ENCODE measurements around the gene ZNF678.

ZNF678 gene

DNA sequence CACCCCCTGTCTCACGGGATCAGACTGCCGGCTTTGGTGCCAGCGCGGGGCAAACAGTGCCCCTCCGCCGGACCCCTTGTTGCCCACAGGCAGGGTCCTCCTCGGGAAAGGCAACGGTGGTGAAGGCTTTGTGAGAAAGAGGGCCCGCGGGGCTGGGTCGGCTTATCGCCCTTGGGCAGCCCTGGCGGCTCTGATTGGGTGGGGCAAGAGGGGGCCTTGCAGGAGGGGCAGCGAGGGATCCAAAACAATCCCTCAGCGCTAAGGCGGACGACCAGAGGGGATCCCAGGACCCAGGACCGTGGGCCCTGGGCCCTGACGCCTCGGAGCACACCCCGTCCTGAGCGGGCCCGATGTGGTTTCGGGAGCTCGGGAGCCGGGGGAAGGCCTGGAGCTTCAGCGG, 3.9 kb upstream of the ZNF678 start:
- TF ChIP-seq, protein P1, sequence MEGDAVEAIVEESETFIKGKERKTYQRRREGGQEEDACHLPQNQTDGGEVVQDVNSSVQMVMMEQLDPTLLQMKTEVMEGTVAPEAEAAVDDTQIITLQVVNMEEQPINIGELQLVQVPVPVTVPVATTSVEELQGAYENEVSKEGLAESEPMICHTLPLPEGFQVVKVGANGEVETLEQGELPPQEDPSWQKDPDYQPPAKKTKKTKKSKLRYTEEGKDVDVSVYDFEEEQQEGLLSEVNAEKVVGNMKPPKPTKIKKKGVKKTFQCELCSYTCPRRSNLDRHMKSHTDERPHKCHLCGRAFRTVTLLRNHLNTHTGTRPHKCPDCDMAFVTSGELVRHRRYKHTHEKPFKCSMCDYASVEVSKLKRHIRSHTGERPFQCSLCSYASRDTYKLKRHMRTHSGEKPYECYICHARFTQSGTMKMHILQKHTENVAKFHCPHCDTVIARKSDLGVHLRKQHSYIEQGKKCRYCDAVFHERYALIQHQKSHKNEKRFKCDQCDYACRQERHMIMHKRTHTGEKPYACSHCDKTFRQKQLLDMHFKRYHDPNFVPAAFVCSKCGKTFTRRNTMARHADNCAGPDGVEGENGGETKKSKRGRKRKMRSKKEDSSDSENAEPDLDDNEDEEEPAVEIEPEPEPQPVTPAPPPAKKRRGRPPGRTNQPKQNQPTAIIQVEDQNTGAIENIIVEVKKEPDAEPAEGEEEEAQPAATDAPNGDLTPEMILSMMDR (IDR thresholded peaks at IDR 0.05; ENCODE audit: insufficient read depth, low read length, missing control alignments), result no peak
- POLR2A ChIA-PET, result no interaction called here
- CTCF ChIA-PET, result interaction anchor here (1.3 to 1.4 kb wide), 2 partner anchors 9 to 17 kb away, joined by 4 to 6 read pairs; no protein-coding TSS in a partner anchor
- no peak for DNase-seq (ENCODE audit: low read depth, low spot score)
- H3K4me3 ChIP-seq (ENCODE audit: low read depth, low read length), result no peak overlapping the region

DNA sequence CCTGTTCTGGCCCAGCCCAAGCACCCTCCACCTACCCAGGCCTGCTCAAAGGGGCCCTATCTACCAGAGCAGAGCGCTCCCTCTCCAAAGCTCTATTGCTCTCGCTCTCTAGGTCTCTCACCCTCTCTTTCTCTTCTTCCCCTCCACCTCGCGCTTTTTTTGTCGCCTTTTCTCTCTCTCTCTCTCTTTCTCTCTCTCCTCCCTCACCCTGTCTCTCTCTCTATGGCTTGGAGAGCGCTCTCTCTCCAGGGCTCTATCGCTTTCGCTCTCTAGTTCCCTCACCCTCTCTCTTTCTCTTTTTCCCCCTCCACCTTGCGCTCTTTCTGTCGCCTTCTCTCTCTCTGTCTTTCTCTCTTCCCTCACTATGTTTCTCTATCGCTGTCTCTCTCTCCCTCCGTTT, 3.4 kb upstream of the ZNF678 start:
- TF ChIP-seq, protein P1 (IDR thresholded peaks at IDR 0.05; ENCODE audit: insufficient read depth, low read length, missing control alignments), result no peak
- no peak overlapping the region for H3K4me3 ChIP-seq (ENCODE audit: low read depth, low read length)
- ChIA-PET POLR2A (no interaction called here), CTCF (interaction anchor here (1.3 to 1.4 kb wide), 2 partner anchors 9 to 17 kb away, joined by 4 to 6 read pairs; no protein-coding TSS in a partner anchor)
- no peak for DNase-seq (ENCODE audit: low read depth, low spot score)

DNA sequence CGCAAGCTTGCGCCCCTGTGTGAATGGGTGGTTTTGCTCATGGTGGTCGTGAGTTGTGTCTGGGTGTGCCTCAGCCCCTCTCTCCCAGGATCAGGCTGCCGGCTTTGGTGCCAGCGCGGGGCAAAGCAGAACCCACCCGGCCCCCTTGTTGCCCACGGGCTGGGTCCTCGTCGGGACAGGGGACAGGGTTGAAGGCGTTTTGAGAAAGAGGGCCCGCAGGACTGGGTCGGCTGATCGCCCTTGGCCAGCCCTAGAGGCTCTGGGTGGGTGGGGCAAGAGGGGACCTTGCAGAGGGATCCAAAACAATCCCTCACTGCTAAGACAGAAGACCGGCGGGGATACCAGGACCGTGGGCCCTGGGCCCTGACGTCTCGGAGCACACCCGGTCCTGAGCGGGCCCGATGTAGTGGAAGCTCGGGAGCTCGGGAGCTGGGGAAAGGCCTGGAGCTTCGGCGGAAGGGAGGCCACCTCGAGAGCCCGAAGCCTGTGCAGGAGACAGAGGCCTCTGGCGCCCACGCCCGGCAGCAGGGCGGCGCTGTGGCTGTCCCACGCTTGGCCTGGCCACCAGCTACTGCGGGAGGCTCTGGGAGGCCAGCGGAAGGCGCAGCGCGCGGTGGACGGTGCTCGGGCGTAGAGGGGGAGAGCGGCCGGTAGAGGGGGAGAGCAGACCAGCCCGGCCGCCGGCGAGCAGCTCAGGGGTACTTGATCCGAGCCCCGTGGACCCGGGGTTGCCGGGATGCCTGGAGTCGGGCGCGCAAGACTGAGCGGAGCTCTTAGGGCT, 2.8 kb upstream of the ZNF678 start:
- DNase-seq (ENCODE audit: low read depth, low spot score), result no peak
- ChIA-PET CTCF (interaction anchor here (1.3 to 1.4 kb wide), 2 partner anchors 10 to 18 kb away, joined by 4 to 6 read pairs; no protein-coding TSS in a partner anchor), POLR2A (no interaction called here)
- TF ChIP-seq, protein P1 (IDR thresholded peaks at IDR 0.05; ENCODE audit: insufficient read depth, low read length, missing control alignments), result no peak
- H3K4me3 ChIP-seq (ENCODE audit: low read depth, low read length), result no peak overlapping the region

DNA sequence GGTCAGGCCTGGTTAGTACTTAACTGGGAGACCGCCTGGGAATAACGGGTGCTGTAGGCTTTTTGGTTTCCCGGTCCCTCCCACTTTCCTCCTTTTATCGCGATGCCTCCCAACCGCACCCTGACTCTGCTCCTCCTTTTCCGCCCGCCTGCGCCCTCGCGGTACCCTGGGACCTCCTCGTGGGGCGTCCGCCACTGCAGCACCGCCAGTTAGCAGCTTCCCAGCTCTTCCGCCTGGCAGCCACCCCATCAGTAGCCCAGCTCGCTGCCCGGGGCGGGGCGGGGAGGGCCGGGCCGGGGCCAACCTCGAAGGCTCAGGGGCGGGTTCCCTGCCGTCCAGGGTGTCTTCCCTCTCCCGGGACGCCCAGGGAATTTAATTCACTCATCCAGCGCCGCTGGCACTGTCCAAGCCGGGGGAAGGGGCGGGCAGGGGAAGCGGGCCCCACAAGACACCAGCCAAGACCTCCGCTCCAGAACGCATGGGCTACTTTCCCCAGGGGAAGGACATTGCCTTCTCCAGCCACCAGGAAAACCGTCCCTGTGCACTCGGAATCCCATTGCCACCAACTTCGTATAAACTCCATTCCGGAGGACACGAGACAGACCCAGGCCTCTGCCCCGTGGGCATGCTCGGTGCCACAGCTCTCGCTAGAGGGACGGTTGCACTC, 2.0 kb upstream of the ZNF678 start:
- POLR2A ChIA-PET, result no interaction called here
- H3K4me3 ChIP-seq (ENCODE audit: low read depth, low read length), result no peak overlapping the region
- TF ChIP-seq, protein P1 (IDR thresholded peaks at IDR 0.05; ENCODE audit: insufficient read depth, low read length, missing control alignments), result no peak
- DNase-seq (ENCODE audit: low read depth, low spot score), result no peak
- CTCF ChIA-PET, result interaction anchor here (3.1 to 3.2 kb wide), 2 partner anchors 18 to 20 kb away, joined by 12 to 20 read pairs; no protein-coding TSS in a partner anchor

DNA sequence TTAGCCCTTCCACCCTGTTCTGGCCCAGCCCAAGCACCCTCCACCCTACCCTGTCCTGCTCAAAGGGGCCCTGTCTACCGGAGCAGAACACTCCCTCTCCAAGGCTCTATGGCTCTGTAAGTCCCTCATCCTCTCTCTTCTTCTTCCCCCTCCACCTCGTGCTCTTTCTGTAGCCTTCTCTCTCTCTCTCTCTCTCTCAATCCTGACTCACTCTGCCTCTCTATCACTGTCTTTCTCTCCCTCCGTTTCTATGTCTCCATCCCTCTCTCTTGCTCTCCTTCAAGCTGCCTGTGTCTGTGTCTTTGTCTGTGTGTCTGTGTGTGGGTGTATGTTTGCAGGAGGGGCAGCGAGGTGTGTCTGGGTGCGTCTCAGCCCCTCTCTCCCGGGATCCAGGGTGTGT, 1.3 kb upstream of the ZNF678 start:
- POLR2A ChIA-PET, result no interaction called here
- DNase-seq (ENCODE audit: low read depth, low spot score), result no peak
- CTCF ChIA-PET, result interaction anchor here (3.1 to 3.2 kb wide), 2 partner anchors 19 to 20 kb away, joined by 12 to 20 read pairs; no protein-coding TSS in a partner anchor
- no peak overlapping the region for H3K4me3 ChIP-seq (ENCODE audit: low read depth, low read length)
- TF ChIP-seq, protein P1 (IDR thresholded peaks at IDR 0.05; ENCODE audit: insufficient read depth, low read length, missing control alignments), result no peak

DNA sequence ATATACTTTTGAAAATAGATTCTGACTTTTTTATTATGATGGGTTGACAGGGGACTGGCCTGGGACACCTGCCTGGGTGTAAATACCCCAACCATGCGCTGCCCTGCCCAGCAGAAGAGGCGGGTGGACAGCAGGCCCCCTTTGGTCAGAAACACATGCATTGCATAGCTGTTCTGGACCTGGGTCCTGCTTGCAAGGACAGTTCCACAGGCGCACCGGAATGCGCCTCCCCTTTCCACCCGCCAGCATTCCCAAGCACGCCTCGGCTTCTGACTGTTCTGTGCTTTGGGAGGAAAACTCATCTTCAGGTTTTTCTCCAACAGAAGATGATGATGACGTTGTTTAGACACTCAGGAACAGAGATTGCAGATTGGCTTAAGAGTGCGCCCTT, 428 bp upstream of the ZNF678 start:
- CTCF ChIA-PET, result interaction anchor here (1.2 to 3.2 kb wide), 4 partner anchors 17 to 23 kb away, joined by 3 to 20 read pairs (median 8); no protein-coding TSS in a partner anchor
- DNase-seq (ENCODE audit: low read depth, low spot score), result no peak
- POLR2A ChIA-PET, result interaction anchor here (1.0 kb wide), 1 partner anchor 172 kb away, joined by 3 read pairs; the partner anchor contains the start of genes JMJD4 and SNAP47
- TF ChIP-seq, protein P1 (IDR thresholded peaks at IDR 0.05; ENCODE audit: insufficient read depth, low read length, missing control alignments), result no peak
- no peak overlapping the region for H3K4me3 ChIP-seq (ENCODE audit: low read depth, low read length)
